Measurements from ENCODE around the gene CERS6. TPM values are rescaled to one million over a fixed set of nuclear protein-coding genes. Genes with fewer than 3 reads are reported as not detected.

The CERS6 gene
- total and polyA plus RNA-seq, 2 of the 8 experiments (the other 6 are each of a cell fraction or from before 2014, with no cell fraction given) = 6.8 to 28.2 TPM

GRCh38 chr2:168712053-168712452 lies 256.0 kb downstream of the CERS6 start:
- no peak overlapping the region for H3K27ac ChIP-seq (ENCODE audit: low read depth, low read length)
- no peaks in the 10 kb centered on the region for H3K36me3 ChIP-seq (ENCODE audit: control insufficient read depth in 2 of 4, insufficient read depth in 4 of 4, low read length in 3 of 4)
- H3K14ac ChIP-seq (ENCODE audit: insufficient read length) = no peak overlapping the region
- no peak overlapping the region for H4K91ac ChIP-seq (replicated peaks; ENCODE audit: insufficient read length, low read length)
- H3K9me3 ChIP-seq (ENCODE audit: insufficient read depth in 2 of 2, low read depth in 1 of 2, low read length in 1 of 2) = no peaks in the 10 kb centered on the region
- TF ChIP-seq BACH1 (IDR thresholded peaks at IDR 0.05; ENCODE audit: low read length) (no peak), RAD21 (IDR thresholded peaks at IDR 0.05 in 1 of 2, conservative IDR thresholded peaks at IDR 0.05 in 1 of 2; ENCODE audit: low read depth in 2 of 2, low read length in 2 of 2) (peak in 1 of 2 experiments; percentile 14; a peak in 1 of 4 replicates)
- TF ChIP-seq, protein P1, sequence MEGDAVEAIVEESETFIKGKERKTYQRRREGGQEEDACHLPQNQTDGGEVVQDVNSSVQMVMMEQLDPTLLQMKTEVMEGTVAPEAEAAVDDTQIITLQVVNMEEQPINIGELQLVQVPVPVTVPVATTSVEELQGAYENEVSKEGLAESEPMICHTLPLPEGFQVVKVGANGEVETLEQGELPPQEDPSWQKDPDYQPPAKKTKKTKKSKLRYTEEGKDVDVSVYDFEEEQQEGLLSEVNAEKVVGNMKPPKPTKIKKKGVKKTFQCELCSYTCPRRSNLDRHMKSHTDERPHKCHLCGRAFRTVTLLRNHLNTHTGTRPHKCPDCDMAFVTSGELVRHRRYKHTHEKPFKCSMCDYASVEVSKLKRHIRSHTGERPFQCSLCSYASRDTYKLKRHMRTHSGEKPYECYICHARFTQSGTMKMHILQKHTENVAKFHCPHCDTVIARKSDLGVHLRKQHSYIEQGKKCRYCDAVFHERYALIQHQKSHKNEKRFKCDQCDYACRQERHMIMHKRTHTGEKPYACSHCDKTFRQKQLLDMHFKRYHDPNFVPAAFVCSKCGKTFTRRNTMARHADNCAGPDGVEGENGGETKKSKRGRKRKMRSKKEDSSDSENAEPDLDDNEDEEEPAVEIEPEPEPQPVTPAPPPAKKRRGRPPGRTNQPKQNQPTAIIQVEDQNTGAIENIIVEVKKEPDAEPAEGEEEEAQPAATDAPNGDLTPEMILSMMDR (IDR thresholded peaks at IDR 0.05; ENCODE audit: control extremely low read depth in 1 of 3, insufficient read depth in 1 of 3, low read depth in 1 of 3, low read length in 3 of 3) = peak in 2 of 3 experiments; percentile 11 to 14; a peak in 2 of 4 replicates
- no peak overlapping the region for H2BK20ac ChIP-seq (ENCODE audit: low read length)
- CTCF ChIA-PET (ENCODE audit: partially characterized antibody) = interaction anchor here (0.6 to 2.7 kb wide), 5 partner anchors 9 to 278 kb away, joined by 3 to 6 read pairs (median 3); no protein-coding TSS in a partner anchor
- no peak overlapping the region for H2BK15ac ChIP-seq (ENCODE audit: low read length)
- H3K79me2 ChIP-seq (ENCODE audit: control insufficient read depth in 1 of 2, insufficient read depth in 2 of 2, low read length in 2 of 2) = no peaks in the 10 kb centered on the region
- H4K5ac ChIP-seq (ENCODE audit: insufficient read length, low read depth, low read length) = no peak overlapping the region
- no peaks in the 10 kb centered on the region; the same call in 1 of the 2 replicates for H3K23me2 ChIP-seq (ENCODE audit: low read depth, low read length)
- no peak overlapping the region for H3K4me2 ChIP-seq (ENCODE audit: insufficient read depth in 1 of 2, low read depth in 2 of 2, low read length in 2 of 2)
- no peaks in the 10 kb centered on the region for H3K27me3 ChIP-seq (replicated peaks in 1 of 4; ENCODE audit: control insufficient read depth in 3 of 4, extremely low read depth in 1 of 4, insufficient read depth in 3 of 4, low read length in 3 of 4)
- DNase-seq (ENCODE audit: low read depth in 1 of 2, low spot score in 2 of 2) (no peak), FAIRE-seq (no peak)
- no peak overlapping the region for H3K4me3 ChIP-seq (ENCODE audit: extremely low read depth in 1 of 4, insufficient read depth in 2 of 4, low read depth in 3 of 4, low read length in 4 of 4)
- no peaks in the 10 kb centered on the region for H3K79me1 ChIP-seq (ENCODE audit: low read depth, low read length)
- WGBS, 2 experiments (ENCODE audit: extremely low coverage in 1 of 2, insufficient coverage in 1 of 2, insufficient read length in 1 of 2, insufficient replicate concordance in 2 of 2, low coverage in 1 of 2, low lambda C conversion rate in 2 of 2, missing lambda C conversion rate in 1 of 2) = 75% methylated on average over 1 of the region's 1 CpG; no CpG with 5 or more reads in 1 of the 2 experiments
- no peak overlapping the region for H3K9ac ChIP-seq (replicated peaks in 1 of 4; ENCODE audit: extremely low read depth in 1 of 4, low read depth in 3 of 4, low read length in 3 of 4)
- no peak overlapping the region for H2AFZ ChIP-seq (ENCODE audit: low read length)
- no peaks in the 10 kb centered on the region for H4K20me1 ChIP-seq (replicated peaks in 1 of 2; ENCODE audit: control insufficient read depth in 1 of 2, insufficient read depth in 2 of 2, low read length in 2 of 2)
- no peak overlapping the region for H3K23ac ChIP-seq (ENCODE audit: insufficient read length)
- no peaks in the 10 kb centered on the region for H3K4me1 ChIP-seq (replicated peaks in 1 of 4; ENCODE audit: control insufficient read depth in 3 of 4, insufficient read depth in 4 of 4, low read length in 3 of 4)
- H2BK12ac ChIP-seq (ENCODE audit: low read depth, low read length) = no peak overlapping the region
- H2AK5ac ChIP-seq (ENCODE audit: low read depth, low read length) = no peak overlapping the region
- no peak overlapping the region for H4K8ac ChIP-seq (ENCODE audit: extremely low read depth, insufficient read depth, low read length)
- no peak overlapping the region for H3K4ac ChIP-seq (replicated peaks; ENCODE audit: insufficient read length, low read depth, low read length)
- POLR2A ChIA-PET (ENCODE audit: partially characterized antibody) = no interaction called here
- no peak overlapping the region for H2BK120ac ChIP-seq (replicated peaks; ENCODE audit: low read depth, low read length)
- H3K18ac ChIP-seq (ENCODE audit: extremely low read depth, low read length) = no peak overlapping the region
- H3K56ac ChIP-seq (replicated peaks; ENCODE audit: insufficient read length, low read depth, low read length) = no peak overlapping the region
- H2BK5ac ChIP-seq (ENCODE audit: low read depth, low read length) = no peak overlapping the region
